HUES64 (cell line): ENCODE measurements around the gene NRG3.

ENCODE experiments used
- H3K27ac ChIP-seq: 2 replicates; pipeline ENCODE4 v1.7.0; 2013; ENCODE audit warnings: low read depth, low read length, inconsistent platforms
- H3K27me3 ChIP-seq: 2 replicates; pipeline ENCODE4 v1.6.1; 2013; ENCODE audit warnings: mild to moderate bottlenecking, low read length; ENCODE audit not compliant: insufficient read depth
- H3K36me3 ChIP-seq: 2 replicates; pipeline ENCODE4 v1.6.1; 2013; ENCODE audit warnings: mild to moderate bottlenecking, low read length; ENCODE audit not compliant: insufficient read depth
- H3K4me1 ChIP-seq: 2 replicates; pipeline ENCODE4 v1.6.1; 2013; ENCODE audit warnings: mild to moderate bottlenecking, low read length, moderate library complexity; ENCODE audit not compliant: insufficient read depth
- H3K4me3 ChIP-seq: 2 replicates; pipeline ENCODE4 v1.5.1; 2013; ENCODE audit warnings: mild to moderate bottlenecking, low read length, moderate library complexity
- H3K9ac ChIP-seq: 2 replicates; pipeline ENCODE4 v1.6.1; 2013; ENCODE audit warnings: mild to moderate bottlenecking, low read depth, low read length
- H3K9me3 ChIP-seq: 2 replicates; pipeline ENCODE4 v1.6.1; 2013; ENCODE audit warnings: low read depth, low read length; ENCODE audit not compliant: insufficient read depth
- whole genome bisulfite sequencing: fragments of 150-250, 120-280 bp; methylation state at CpG from one replicate; pipeline ENCODE4 v1.1.7; 2013; ENCODE audit warnings: missing lambda C conversion rate; 5-methylcytosine and 5-hydroxymethylcytosine counted together

NRG3 gene

GRCh38 chr10:82865366-82865765, 990.4 kb downstream of the NRG3 start:
- Histone ChIP-seq H3K36me3 (no peaks in the 10 kb centered on the region), H3K27ac (no peak overlapping the region), H3K9me3 (no peaks in the 10 kb centered on the region), H3K27me3 (no peaks in the 10 kb centered on the region), H3K4me3 (no peak overlapping the region), H3K9ac (no peak overlapping the region), H3K4me1 (peaks cover 4% of the 10 kb centered on the region; the same call in 1 of the 2 replicates)
- WGBS: 100% methylated on average over 1 of the region's 1 CpG

GRCh38 chr10:82866424-82867020, 991.5 kb downstream of the NRG3 start:
- Histone ChIP-seq H3K9ac (no peak overlapping the region), H3K27ac (no peak overlapping the region), H3K9me3 (no peaks in the 10 kb centered on the region), H3K4me1 (peaks cover 4% of the 10 kb centered on the region; the same call in 1 of the 2 replicates), H3K4me3 (no peak overlapping the region), H3K36me3 (no peaks in the 10 kb centered on the region), H3K27me3 (no peaks in the 10 kb centered on the region)
- WGBS: 88% methylated on average over 6 of the region's 6 CpGs

GRCh38 chr10:82867056-82867455, 992.1 kb downstream of the NRG3 start:
- no peaks in the 10 kb centered on the region for H3K27me3 ChIP-seq
- 97% methylated on average over 3 of the region's 3 CpGs for WGBS
- H3K4me3 ChIP-seq: no peak overlapping the region
- 0 out of 2 replicates have a peak, but pooled peaks cover under 1% of the 10 kb centered on the region for H3K4me1 ChIP-seq
- H3K9me3 ChIP-seq: no peaks in the 10 kb centered on the region
- H3K36me3 ChIP-seq: no peaks in the 10 kb centered on the region
- no peak overlapping the region for H3K9ac ChIP-seq
- H3K27ac ChIP-seq: no peak overlapping the region

GRCh38 chr10:82874671-82875070, 999.7 kb downstream of the NRG3 start:
- Histone ChIP-seq H3K4me1 (no peaks in the 10 kb centered on the region), H3K27ac (no peak overlapping the region), H3K36me3 (no peaks in the 10 kb centered on the region), H3K27me3 (no peaks in the 10 kb centered on the region), H3K9ac (no peak overlapping the region), H3K4me3 (no peak overlapping the region), H3K9me3 (no peaks in the 10 kb centered on the region)
- WGBS: no CpG with 5 or more reads among the region's 1 CpG

- Histone ChIP-seq H3K4me3 (no peak overlapping the region), H3K27ac (no peak overlapping the region), H3K9me3 (no peaks in the 10 kb centered on the region), H3K27me3 (no peaks in the 10 kb centered on the region), H3K9ac (no peak overlapping the region), H3K4me1 (no peaks in the 10 kb centered on the region), H3K36me3 (no peaks in the 10 kb centered on the region)
- WGBS: 81% methylated on average over 2 of the region's 2 CpGs
Observed at GRCh38 chr10:82880776-82881290, 1005.8 kb downstream of the NRG3 start.

- H3K27ac ChIP-seq: no peak overlapping the region
- no peaks in the 10 kb centered on the region for H3K4me1 ChIP-seq
- H3K36me3 ChIP-seq: no peaks in the 10 kb centered on the region
- H3K4me3 ChIP-seq: no peak overlapping the region
- WGBS: 100% methylated on average over 1 of the region's 1 CpG
- no peak overlapping the region for H3K9ac ChIP-seq
- no peaks in the 10 kb centered on the region for H3K9me3 ChIP-seq
- H3K27me3 ChIP-seq: no peaks in the 10 kb centered on the region
Observed at GRCh38 chr10:82882722-82883121, 1007.7 kb downstream of the NRG3 start.

GRCh38 chr10:82883603-82884002, 1008.6 kb downstream of the NRG3 start:
- Histone ChIP-seq H3K9me3 (no peaks in the 10 kb centered on the region), H3K4me3 (no peak overlapping the region), H3K9ac (no peak overlapping the region), H3K27me3 (no peaks in the 10 kb centered on the region), H3K27ac (no peak overlapping the region), H3K36me3 (no peaks in the 10 kb centered on the region), H3K4me1 (peaks cover 4% of the 10 kb centered on the region; the same call in 1 of the 2 replicates)
- 100% methylated on average over 1 of the region's 1 CpG for WGBS

GRCh38 chr10:82887488-82887887, 1012.5 kb downstream of the NRG3 start:
- Histone ChIP-seq H3K4me1 (peaks cover 14% of the 10 kb centered on the region; the same call in 1 of the 2 replicates), H3K27me3 (no peaks in the 10 kb centered on the region), H3K4me3 (no peak overlapping the region), H3K9ac (no peak overlapping the region), H3K27ac (no peak overlapping the region), H3K36me3 (no peaks in the 10 kb centered on the region), H3K9me3 (no peaks in the 10 kb centered on the region)
- 86% methylated on average over 1 of the region's 1 CpG for WGBS

- 88% methylated on average over 10 of the region's 10 CpGs for WGBS
- peak overlapping the region; percentile 31 for H3K4me3 ChIP-seq
Observed at GRCh38 chr10:82888809-82889455, 1013.9 kb downstream of the NRG3 start.

GRCh38 chr10:82889728-82890127, 1014.7 kb downstream of the NRG3 start:
- Histone ChIP-seq H3K27ac (no peak overlapping the region), H3K4me1 (peaks cover 14% of the 10 kb centered on the region; the same call in 1 of the 2 replicates), H3K9me3 (no peaks in the 10 kb centered on the region), H3K4me3 (no peak overlapping the region), H3K36me3 (no peaks in the 10 kb centered on the region), H3K9ac (no peak overlapping the region; the same call in 1 of the 2 replicates), H3K27me3 (no peaks in the 10 kb centered on the region)
- WGBS: 87% methylated on average over 2 of the region's 2 CpGs

More at GRCh38 chr10:82888809-82889455, 1013.9 kb downstream of the NRG3 start:
- Histone ChIP-seq H3K9me3 (no peaks in the 10 kb centered on the region), H3K27ac (no peak overlapping the region; the same call in 1 of the 2 replicates), H3K36me3 (no peaks in the 10 kb centered on the region), H3K27me3 (no peaks in the 10 kb centered on the region), H3K4me1 (peaks cover 14% of the 10 kb centered on the region; the same call in 1 of the 2 replicates), H3K9ac (peak overlapping the region; percentile 54)

- H3K4me1 ChIP-seq: peaks cover 14% of the 10 kb centered on the region; the same call in 1 of the 2 replicates
- no peak overlapping the region for H3K4me3 ChIP-seq
- no peaks in the 10 kb centered on the region for H3K9me3 ChIP-seq
- no peak overlapping the region for H3K27ac ChIP-seq
- 92% methylated on average over 4 of the region's 5 CpGs for WGBS
- H3K9ac ChIP-seq: no peak overlapping the region
- H3K27me3 ChIP-seq: no peaks in the 10 kb centered on the region
- H3K36me3 ChIP-seq: no peaks in the 10 kb centered on the region
Observed at GRCh38 chr10:82890573-82890972, 1015.6 kb downstream of the NRG3 start.
